Peyer's patch (tissue), 4 donors: ENCODE data around the gene GLDN.

Experiments
- POLR2A ChIP-seq, 2 donors: fragments of 450-650 bp; IDR thresholded peaks; one replicate each; pipeline ENCODE4 v1.5.1; 2017; ENCODE audit warnings: antibody characterized with exemption in 2 of 2, mild to moderate bottlenecking in 2 of 2, moderate library complexity in 2 of 2
- TF ChIP-seq, protein P1 (sequence below), 6 experiments: fragments of 450-650 bp in 4 of 6; fragments of 200-600 bp in 2 of 6; sonication (generic) in 1 of 6; IDR thresholded peaks; one replicate each; pipeline ENCODE4 v1.5.1; 2017 to 2019; ENCODE audit warnings: antibody characterized with exemption in 6 of 6, mild to moderate bottlenecking in 3 of 6, moderate library complexity in 1 of 6

DNA sequence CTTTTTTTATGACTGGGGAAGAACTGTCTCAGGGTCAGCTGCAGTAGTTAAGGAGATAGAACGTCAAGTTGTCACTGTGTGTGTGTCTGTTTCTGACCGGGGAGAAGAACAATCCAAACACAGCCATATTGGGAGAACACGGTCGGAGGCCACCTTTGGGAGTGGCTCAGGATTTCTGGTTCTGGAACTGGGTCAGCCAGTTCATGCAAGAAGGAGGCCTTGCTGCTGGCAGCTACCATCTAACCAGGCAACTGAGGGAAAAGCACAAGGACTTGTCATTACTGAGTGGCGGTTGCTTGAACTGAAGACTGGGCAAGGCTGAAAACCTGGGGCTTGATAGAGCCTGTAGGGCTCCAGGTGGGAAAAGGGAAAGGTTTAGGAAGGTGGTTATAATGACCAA, 24.6 kb downstream of the GLDN start:
- TF ChIP-seq, protein P1, sequence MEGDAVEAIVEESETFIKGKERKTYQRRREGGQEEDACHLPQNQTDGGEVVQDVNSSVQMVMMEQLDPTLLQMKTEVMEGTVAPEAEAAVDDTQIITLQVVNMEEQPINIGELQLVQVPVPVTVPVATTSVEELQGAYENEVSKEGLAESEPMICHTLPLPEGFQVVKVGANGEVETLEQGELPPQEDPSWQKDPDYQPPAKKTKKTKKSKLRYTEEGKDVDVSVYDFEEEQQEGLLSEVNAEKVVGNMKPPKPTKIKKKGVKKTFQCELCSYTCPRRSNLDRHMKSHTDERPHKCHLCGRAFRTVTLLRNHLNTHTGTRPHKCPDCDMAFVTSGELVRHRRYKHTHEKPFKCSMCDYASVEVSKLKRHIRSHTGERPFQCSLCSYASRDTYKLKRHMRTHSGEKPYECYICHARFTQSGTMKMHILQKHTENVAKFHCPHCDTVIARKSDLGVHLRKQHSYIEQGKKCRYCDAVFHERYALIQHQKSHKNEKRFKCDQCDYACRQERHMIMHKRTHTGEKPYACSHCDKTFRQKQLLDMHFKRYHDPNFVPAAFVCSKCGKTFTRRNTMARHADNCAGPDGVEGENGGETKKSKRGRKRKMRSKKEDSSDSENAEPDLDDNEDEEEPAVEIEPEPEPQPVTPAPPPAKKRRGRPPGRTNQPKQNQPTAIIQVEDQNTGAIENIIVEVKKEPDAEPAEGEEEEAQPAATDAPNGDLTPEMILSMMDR (IDR thresholded peaks at IDR 0.05), result no peak
- TF ChIP-seq POLR2A (IDR thresholded peaks at IDR 0.05), result no peak
